SK-N-SH treated with all-trans-retinoic acid at 6 μM for 48 hours (cell line): ENCODE results near the gene ESD.

Experiments used
- ATAC-seq: fragments of 200-7000 bp; cut with Tn5 transposase; 3 replicates; pipeline ENCODE4 v1.9.1; 2020; ENCODE audit warnings: mild to moderate bottlenecking, moderate library complexity
- ARNTL ChIP-seq: fragments of 450-650 bp; formaldehyde crosslinking; IDR thresholded peaks from 2 replicates; pipeline ENCODE4 v1.5.0; 2020; ENCODE audit warnings: low read depth, mild to moderate bottlenecking, moderate library complexity, borderline replicate concordance
- CREB5 ChIP-seq: fragments of 250-450 bp; sonication (Bioruptor Pico); IDR thresholded peaks from 2 replicates; pipeline ENCODE4 v1.5.1; 2020; ENCODE audit warnings: low read depth, mild to moderate bottlenecking, moderate library complexity
- CSDC2 ChIP-seq: fragments of 250-450 bp; sonication (Bioruptor Pico); IDR thresholded peaks from 2 replicates; pipeline ENCODE4 v1.5.0; 2020; ENCODE audit warnings: mild to moderate bottlenecking, moderate library complexity
- CSRNP3 ChIP-seq: fragments of 250-450 bp; sonication (Bioruptor Pico); IDR thresholded peaks from 2 replicates; pipeline ENCODE4 v1.5.1; 2021; ENCODE audit warnings: mild to moderate bottlenecking, moderate library complexity
- ESRRG ChIP-seq: fragments of 250-450 bp; sonication (Bioruptor Pico); IDR thresholded peaks from 2 replicates; pipeline ENCODE4 v1.6.1; 2021; ENCODE audit warnings: mild to moderate bottlenecking
- GLIS3 ChIP-seq: fragments of 250-450 bp; sonication (Bioruptor Pico); IDR thresholded peaks from 2 replicates; pipeline ENCODE4 v1.5.0; 2020; ENCODE audit warnings: mild to moderate bottlenecking, moderate library complexity
- ISL1 ChIP-seq: fragments of 250-450 bp; sonication (Bioruptor Pico); IDR thresholded peaks from 2 replicates; pipeline ENCODE4 v2.1.2; 2022; ENCODE audit warnings: mild to moderate bottlenecking, moderate library complexity
- OSR1 ChIP-seq: fragments of 250-450 bp; sonication (Bioruptor Pico); IDR thresholded peaks from 2 replicates; pipeline ENCODE4 v1.8.0; 2022; ENCODE audit warnings: moderate library complexity, mild to moderate bottlenecking, inconsistent platforms
- PATZ1 ChIP-seq: fragments of 250-450 bp; sonication (Bioruptor Pico); IDR thresholded peaks from 2 replicates; pipeline ENCODE4 v1.8.0; 2020; ENCODE audit warnings: mild to moderate bottlenecking, moderate library complexity, borderline replicate concordance
- POU6F1 ChIP-seq: fragments of 250-450 bp; sonication (Bioruptor Pico); IDR thresholded peaks from 2 replicates; pipeline ENCODE4 v1.8.0; 2021; ENCODE audit warnings: low read depth, mild to moderate bottlenecking, moderate library complexity, borderline replicate concordance
- PPARA ChIP-seq: fragments of 250-450 bp; sonication (Bioruptor Pico); IDR thresholded peaks from 2 replicates; pipeline ENCODE4 v1.5.0; 2020; ENCODE audit warnings: mild to moderate bottlenecking, borderline replicate concordance
- SNAI2 ChIP-seq: fragments of 250-450 bp; sonication (Bioruptor Pico); IDR thresholded peaks from 2 replicates; pipeline ENCODE4 v1.5.0; 2020; ENCODE audit warnings: mild to moderate bottlenecking, moderate library complexity
- TCF4 ChIP-seq: fragments of 250-450 bp; sonication (Bioruptor Pico); IDR thresholded peaks from 2 replicates; pipeline ENCODE4 v1.8.0; 2021; ENCODE audit warnings: mild to moderate bottlenecking, moderate library complexity, borderline replicate concordance
- TOX ChIP-seq: fragments of 250-450 bp; sonication (Bioruptor Pico); IDR thresholded peaks from 2 replicates; pipeline ENCODE4 v1.8.0; 2021; ENCODE audit warnings: mild to moderate bottlenecking, moderate library complexity, borderline replicate concordance
- TSHZ2 ChIP-seq: fragments of 250-450 bp; sonication (Bioruptor Pico); IDR thresholded peaks from 2 replicates; pipeline ENCODE4 v1.5.0; 2020; ENCODE audit warnings: mild to moderate bottlenecking, moderate library complexity
- ZC3H10 ChIP-seq: fragments of 250-450 bp; sonication (Bioruptor Pico); IDR thresholded peaks from 2 replicates; pipeline ENCODE4 v1.5.1; 2021; ENCODE audit warnings: mild to moderate bottlenecking, moderate library complexity
- ZFP3 ChIP-seq: fragments of 250-450 bp; sonication (Bioruptor Pico); IDR thresholded peaks from 2 replicates; pipeline ENCODE4 v1.5.0; 2020; ENCODE audit warnings: mild to moderate bottlenecking, moderate library complexity
- ZNF565 ChIP-seq: fragments of 450-650 bp; formaldehyde crosslinking; conservative IDR thresholded peaks from 2 replicates; pipeline ENCODE4 v1.5.0; 2020; ENCODE audit warnings: low read depth, mild to moderate bottlenecking, moderate library complexity
- ZNF8 ChIP-seq: fragments of 450-650 bp; formaldehyde crosslinking; IDR thresholded peaks from 2 replicates; pipeline ENCODE4 v1.5.0; 2020; ENCODE audit warnings: mild to moderate bottlenecking, moderate library complexity

The ESD gene

GRCh38 chr13:46754812-46755211 is 42.1 kb downstream of the ESD start:
- no peak for TF ChIP-seq TOX
- no peak for TF ChIP-seq CREB5 (CRISPR knock-in tag)
- no peak for TF ChIP-seq POU6F1
- TF ChIP-seq CSRNP3: no peak
- no peak for TF ChIP-seq OSR1 (CRISPR knock-in tag)
- no peak for TF ChIP-seq ZC3H10 (CRISPR knock-in tag)
- no peak for TF ChIP-seq SNAI2 (CRISPR knock-in tag)
- no peak for TF ChIP-seq ARNTL (CRISPR knock-in tag)
- TF ChIP-seq PATZ1: no peak
- no peak for TF ChIP-seq CSDC2
- no peak for TF ChIP-seq ISL1 (CRISPR knock-in tag)
- no peak for TF ChIP-seq ZNF8 (CRISPR knock-in tag)
- TF ChIP-seq PPARA (CRISPR knock-in tag): no peak
- no peak for TF ChIP-seq ZNF565 (CRISPR knock-in tag)
- TF ChIP-seq ZFP3: no peak
- no peak for TF ChIP-seq TCF4 (CRISPR knock-in tag)

GRCh38 chr13:46753917-46754316 is 43.0 kb downstream of the ESD start:
- ATAC-seq: no peak
- TF ChIP-seq SNAI2 (CRISPR knock-in tag): no peak
- TF ChIP-seq POU6F1: no peak
- TF ChIP-seq TSHZ2: no peak
- TF ChIP-seq ARNTL (CRISPR knock-in tag): no peak
- no peak for TF ChIP-seq GLIS3 (CRISPR knock-in tag)
- TF ChIP-seq ESRRG (CRISPR knock-in tag): no peak
- no peak for TF ChIP-seq OSR1 (CRISPR knock-in tag)
- TF ChIP-seq TCF4 (CRISPR knock-in tag): no peak
- TF ChIP-seq ZFP3: no peak
- no peak for TF ChIP-seq CSRNP3

More at GRCh38 chr13:46754812-46755211, 42.1 kb downstream of the ESD start:
- ATAC-seq: no peak
